Bronchial epithelial cell (primary cell): ENCODE results near the gene HORMAD2. TPM values are rescaled to one million over a fixed set of nuclear protein-coding genes. Genes with fewer than 3 reads are reported as not detected.

Experiments used
- DNase-seq: peaks from one replicate; pipeline ENCODE4 v3.0.0-alpha.2; 2010; ENCODE audit warnings: low read depth
- FAIRE-seq: peaks from 2 replicates; lab custom pipeline; 2011; peaks lifted over from hg19 to GRCh38; lab: Jason Lieb, UNC
- H3K27me3 ChIP-seq: 2 replicates; pipeline ENCODE4 v1.5.1; 2011; ENCODE audit warnings: low read length; ENCODE audit not compliant: control insufficient read depth, insufficient read depth
- H3K36me3 ChIP-seq: 2 replicates; pipeline ENCODE4 v1.5.1; 2011; ENCODE audit warnings: low read length; ENCODE audit not compliant: control insufficient read depth, insufficient read depth
- H3K4me3 ChIP-seq: 2 replicates; pipeline ENCODE4 v1.5.1; 2011; ENCODE audit warnings: mild to moderate bottlenecking, low read depth, low read length, control low read depth
- total RNA-seq: library from RNA; depleted of rRNA; stranded (reverse); fragments of >200 nt; gene quantifications from 2 replicates; pipeline ENCODE4 v1.2.1, GENCODE V29; 2014
- TF ChIP-seq, protein P1 (sequence below): IDR thresholded peaks from 2 replicates; pipeline ENCODE4 v1.5.1; 2011; ENCODE audit warnings: mild to moderate bottlenecking, moderate library complexity, low read length, control low read depth, inconsistent platforms; ENCODE audit not compliant: insufficient read depth, severe bottlenecking

Gene HORMAD2
- total RNA-seq, 1 donor from 2014 or later = not detected

DNA sequence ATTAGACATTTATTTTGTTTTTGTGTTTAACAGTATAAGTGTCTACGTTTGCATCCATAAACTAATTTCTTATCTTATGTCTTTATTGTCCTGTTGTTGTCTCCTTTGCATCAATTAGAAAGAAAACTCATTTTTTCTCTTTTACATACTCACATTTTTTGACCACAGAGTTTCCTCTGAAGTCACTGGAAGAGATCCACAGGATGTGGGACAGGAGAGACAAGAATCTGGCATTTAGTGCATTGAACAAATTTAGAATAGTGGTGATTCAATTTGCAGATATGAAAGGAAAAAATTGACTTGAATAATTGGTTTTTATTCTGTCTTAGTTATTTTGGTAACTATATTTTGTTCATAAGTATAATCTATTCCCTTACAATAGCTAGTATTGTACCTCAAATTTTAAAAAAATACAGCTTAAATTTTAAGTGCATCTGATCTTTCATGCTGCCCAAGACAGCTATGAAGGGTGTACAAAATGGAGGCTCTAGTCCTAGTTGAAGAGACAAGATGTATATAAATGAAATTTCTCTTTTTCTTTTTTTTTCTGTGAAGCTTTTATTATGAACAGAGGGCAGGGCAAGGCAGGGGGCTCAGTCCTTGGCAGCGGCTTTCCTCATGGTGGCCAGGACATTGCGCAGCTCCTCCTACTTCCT lies 24.4 kb downstream of the HORMAD2 start:
- no peaks in the 10 kb centered on the region for H3K36me3 ChIP-seq
- H3K4me3 ChIP-seq = no peak overlapping the region
- DNase-seq = no peak
- no peak for FAIRE-seq
- H3K27me3 ChIP-seq = no peaks in the 10 kb centered on the region
- TF ChIP-seq, protein P1, sequence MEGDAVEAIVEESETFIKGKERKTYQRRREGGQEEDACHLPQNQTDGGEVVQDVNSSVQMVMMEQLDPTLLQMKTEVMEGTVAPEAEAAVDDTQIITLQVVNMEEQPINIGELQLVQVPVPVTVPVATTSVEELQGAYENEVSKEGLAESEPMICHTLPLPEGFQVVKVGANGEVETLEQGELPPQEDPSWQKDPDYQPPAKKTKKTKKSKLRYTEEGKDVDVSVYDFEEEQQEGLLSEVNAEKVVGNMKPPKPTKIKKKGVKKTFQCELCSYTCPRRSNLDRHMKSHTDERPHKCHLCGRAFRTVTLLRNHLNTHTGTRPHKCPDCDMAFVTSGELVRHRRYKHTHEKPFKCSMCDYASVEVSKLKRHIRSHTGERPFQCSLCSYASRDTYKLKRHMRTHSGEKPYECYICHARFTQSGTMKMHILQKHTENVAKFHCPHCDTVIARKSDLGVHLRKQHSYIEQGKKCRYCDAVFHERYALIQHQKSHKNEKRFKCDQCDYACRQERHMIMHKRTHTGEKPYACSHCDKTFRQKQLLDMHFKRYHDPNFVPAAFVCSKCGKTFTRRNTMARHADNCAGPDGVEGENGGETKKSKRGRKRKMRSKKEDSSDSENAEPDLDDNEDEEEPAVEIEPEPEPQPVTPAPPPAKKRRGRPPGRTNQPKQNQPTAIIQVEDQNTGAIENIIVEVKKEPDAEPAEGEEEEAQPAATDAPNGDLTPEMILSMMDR = no peak

DNA sequence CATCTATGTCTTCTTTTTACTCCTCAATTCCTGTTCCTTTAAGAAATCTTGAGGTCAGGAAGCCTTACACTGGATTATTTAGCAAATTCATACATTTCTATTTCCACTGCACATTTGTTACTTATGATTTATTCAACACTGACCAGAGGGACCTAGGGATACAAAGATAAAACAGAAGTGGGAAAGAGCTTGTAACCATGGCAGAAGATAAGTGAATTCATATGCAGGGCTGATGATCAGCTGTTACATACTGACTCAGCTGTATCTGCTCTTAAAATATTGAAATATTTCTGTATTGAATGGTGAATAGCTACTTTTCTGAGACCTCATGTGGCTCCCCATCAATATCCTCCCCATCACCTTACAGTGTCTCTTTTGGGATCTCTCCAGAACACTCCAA lies 25.2 kb downstream of the HORMAD2 start:
- Histone ChIP-seq H3K36me3 (no peaks in the 10 kb centered on the region), H3K4me3 (no peak overlapping the region), H3K27me3 (no peaks in the 10 kb centered on the region)
- DNase-seq = no peak
- TF ChIP-seq, protein P1 = no peak
- FAIRE-seq = no peak

GRCh38 chr22:30113494-30113893 lies 33.2 kb downstream of the HORMAD2 start:
- Histone ChIP-seq H3K4me3 (no peak overlapping the region), H3K27me3 (no peaks in the 10 kb centered on the region), H3K36me3 (no peaks in the 10 kb centered on the region)
- DNase-seq = no peak
- TF ChIP-seq, protein P1 = no peak
- no peak for FAIRE-seq

DNA sequence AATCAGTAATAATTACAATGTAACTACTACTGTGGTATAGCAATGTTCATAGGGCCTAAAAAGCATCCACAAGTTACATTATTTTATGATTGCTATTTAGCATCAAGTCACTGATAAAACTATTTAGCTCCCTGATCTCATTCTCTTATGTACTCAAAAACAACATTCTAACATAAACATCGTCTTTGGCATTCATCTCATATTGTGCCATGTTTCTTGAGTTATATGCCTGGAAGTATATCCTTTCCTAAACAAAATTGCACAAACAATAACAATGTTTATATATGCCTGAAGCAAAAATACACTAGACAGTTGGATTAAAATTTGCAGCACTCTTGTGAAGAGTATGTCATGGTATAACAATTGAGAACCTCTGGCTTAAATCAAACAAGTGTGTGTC lies 34.1 kb downstream of the HORMAD2 start:
- DNase-seq = no peak
- no peaks in the 10 kb centered on the region for H3K36me3 ChIP-seq
- no peak for FAIRE-seq
- TF ChIP-seq, protein P1 = no peak
- no peaks in the 10 kb centered on the region for H3K27me3 ChIP-seq
- no peak overlapping the region for H3K4me3 ChIP-seq

DNA sequence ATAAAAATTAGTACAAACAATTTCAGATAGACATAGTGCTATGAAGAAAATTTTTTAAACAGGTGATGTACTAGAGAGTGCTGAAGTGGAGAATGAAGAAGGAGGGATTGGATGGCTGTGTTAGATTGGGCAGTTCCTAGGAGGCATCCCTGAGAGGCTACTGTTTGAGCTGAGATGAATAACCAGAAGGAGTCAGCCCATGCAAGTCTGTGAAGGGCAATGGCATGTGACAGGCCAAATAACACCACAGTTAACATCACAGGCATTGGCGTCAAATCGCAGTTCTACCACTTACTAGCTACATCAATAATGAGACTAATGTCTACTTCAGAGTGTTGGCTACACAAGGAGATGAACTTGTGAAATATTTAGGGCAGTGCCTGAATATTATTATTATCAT lies 35.4 kb downstream of the HORMAD2 start:
- no peaks in the 10 kb centered on the region for H3K27me3 ChIP-seq
- no peak for FAIRE-seq
- TF ChIP-seq, protein P1 = no peak
- DNase-seq = peak; percentile 8
- H3K36me3 ChIP-seq = no peaks in the 10 kb centered on the region
- H3K4me3 ChIP-seq = no peak overlapping the region

GRCh38 chr22:30116362-30117117 lies 36.3 kb downstream of the HORMAD2 start:
- TF ChIP-seq, protein P1 = no peak
- DNase-seq (peak; percentile 92), FAIRE-seq (no peak)
- Histone ChIP-seq H3K4me3 (no peak overlapping the region), H3K27me3 (no peaks in the 10 kb centered on the region), H3K36me3 (no peaks in the 10 kb centered on the region)
